Retinal pigment epithelial cell (primary cell): ENCODE data around the gene ANKRD16.

Experiments used
- DNase-seq: peaks from one replicate; pipeline ENCODE4 v3.0.0-alpha.2; 2010; ENCODE audit warnings: low read depth
- H3K4me3 ChIP-seq: 2 replicates; pipeline ENCODE4 v1.5.1; 2011; ENCODE audit warnings: mild to moderate bottlenecking, low read length, control low read depth, moderate library complexity
- CTCF ChIP-seq: conservative IDR thresholded peaks from 2 replicates; pipeline ENCODE4 v1.5.1; 2011; ENCODE audit warnings: low read depth, low read length, control low read depth, inconsistent platforms

The ANKRD16 gene

DNA sequence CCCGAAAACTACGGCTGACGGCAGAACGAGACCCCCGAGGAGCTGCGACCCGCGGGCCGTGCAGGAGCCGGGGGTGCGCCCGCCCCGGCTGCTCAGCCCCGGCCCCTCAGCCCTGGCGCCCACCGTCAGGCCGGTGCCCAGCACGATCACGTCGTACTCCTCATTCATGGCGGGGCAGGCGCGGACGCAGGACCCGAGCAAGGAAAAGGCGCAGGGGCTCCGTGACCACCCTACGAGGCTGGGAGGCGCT is 76.7 kb downstream of the ANKRD16 start:
- DNase-seq = no peak
- no peak for TF ChIP-seq CTCF
- peak overlapping the region; percentile 94 for H3K4me3 ChIP-seq

DNA sequence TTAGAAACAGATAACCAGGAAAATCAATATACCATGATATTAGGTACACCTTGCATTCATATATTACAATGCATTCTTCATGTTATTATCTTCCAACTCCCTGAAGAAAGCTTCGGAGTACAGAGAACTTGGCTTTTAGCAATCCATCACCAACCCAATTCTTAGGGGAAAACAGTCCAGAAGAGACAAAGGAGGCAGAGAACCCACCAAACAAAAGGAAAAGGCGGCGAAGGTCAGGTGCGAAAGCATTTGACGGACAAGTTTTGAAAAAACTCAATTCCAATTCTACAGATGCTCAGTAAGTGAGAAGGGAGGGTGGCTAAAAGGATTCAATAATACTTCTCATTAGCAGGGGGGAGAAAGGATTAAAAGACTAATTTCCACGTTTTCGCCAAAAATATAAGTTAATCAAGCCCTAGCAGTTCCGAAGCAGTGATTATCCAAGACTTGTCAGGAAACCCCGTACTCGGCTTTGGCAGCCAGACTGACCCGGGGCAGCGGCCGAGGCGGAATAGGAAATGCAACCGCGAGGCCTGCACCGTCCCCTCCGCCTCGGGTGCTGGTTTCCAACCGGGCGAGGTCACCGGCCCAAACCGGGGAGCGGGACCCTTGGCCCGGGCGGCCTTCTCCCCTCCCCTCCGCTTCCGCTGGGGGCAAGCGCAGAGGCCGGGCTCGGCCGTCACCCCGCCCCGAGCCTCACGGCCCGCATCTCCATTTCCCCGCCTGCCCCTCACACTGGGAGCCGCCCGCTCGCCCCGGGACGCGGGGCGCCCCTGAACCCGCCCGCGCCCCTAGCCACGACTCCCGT is 77.2 kb downstream of the ANKRD16 start:
- no peak for DNase-seq
- peak overlapping the region; percentile 94 for H3K4me3 ChIP-seq
- no peak for TF ChIP-seq CTCF
